Measurements from ENCODE around the gene SIPA1L3.

DNA sequence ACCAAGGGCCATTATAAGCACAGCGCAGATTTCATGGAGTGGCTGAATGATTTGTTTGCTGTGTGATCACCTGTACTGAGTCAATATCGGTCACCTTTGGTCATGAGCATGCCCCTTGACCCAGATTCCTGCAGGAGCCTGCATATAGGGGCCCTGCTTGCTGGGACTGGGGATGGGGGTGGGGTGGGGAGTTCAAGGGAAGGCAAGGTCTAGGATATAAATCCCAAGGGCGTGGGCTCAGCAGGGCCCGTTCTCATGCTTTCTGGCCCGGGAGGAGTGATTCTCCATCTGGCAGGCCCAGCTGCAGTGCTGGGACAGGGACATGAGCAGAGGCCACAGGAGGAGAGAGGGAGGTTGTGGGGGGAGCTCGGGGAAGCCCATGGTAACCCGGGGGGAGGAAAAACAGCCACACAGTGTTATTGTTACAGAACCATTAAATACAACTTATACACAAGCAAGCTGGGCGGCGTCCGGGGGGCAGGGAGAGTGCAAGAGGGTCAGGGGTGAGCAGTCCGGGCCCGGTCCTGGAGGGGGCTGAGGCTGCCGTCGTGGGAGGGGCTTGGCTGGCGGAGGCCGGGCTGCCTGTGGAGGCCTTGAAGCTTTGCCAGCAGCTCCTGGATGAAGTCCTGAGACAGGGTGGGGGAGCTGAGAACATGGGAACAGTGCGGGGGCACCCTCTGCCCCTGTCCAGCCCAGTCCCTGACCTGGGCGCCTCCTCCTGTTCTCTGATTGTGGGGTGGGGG is 344.0 kb downstream of the SIPA1L3 start:
- TF ChIP-seq, protein P1, sequence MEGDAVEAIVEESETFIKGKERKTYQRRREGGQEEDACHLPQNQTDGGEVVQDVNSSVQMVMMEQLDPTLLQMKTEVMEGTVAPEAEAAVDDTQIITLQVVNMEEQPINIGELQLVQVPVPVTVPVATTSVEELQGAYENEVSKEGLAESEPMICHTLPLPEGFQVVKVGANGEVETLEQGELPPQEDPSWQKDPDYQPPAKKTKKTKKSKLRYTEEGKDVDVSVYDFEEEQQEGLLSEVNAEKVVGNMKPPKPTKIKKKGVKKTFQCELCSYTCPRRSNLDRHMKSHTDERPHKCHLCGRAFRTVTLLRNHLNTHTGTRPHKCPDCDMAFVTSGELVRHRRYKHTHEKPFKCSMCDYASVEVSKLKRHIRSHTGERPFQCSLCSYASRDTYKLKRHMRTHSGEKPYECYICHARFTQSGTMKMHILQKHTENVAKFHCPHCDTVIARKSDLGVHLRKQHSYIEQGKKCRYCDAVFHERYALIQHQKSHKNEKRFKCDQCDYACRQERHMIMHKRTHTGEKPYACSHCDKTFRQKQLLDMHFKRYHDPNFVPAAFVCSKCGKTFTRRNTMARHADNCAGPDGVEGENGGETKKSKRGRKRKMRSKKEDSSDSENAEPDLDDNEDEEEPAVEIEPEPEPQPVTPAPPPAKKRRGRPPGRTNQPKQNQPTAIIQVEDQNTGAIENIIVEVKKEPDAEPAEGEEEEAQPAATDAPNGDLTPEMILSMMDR (IDR thresholded peaks at IDR 0.05), result no peak
- no peak for TF ChIP-seq POLR2A (IDR thresholded peaks at IDR 0.05)
- TF ChIP-seq POLR2AphosphoS5 (IDR thresholded peaks at IDR 0.05), result no peak
- TF ChIP-seq EP300 (IDR thresholded peaks at IDR 0.05), result no peak
